SK-N-SH (cell line): ENCODE data around the gene PACSIN1. TPM values are rescaled to one million over a fixed set of nuclear protein-coding genes. Genes with fewer than 3 reads are reported as not detected.

Source experiments
- CTCF ChIA-PET: fragments of 300-600, 350-600 bp; formaldehyde crosslinking; extraction: SDS; loops from one replicate; lab custom pipeline; 2021; lab: Yijun Ruan, JAX
- POLR2A ChIA-PET: fragments of 350-600 bp; sonication (Branson Sonifier 250); formaldehyde crosslinking; extraction: SDS; loops from one replicate; lab custom pipeline; 2020; ENCODE audit warnings: antibody characterized with exemption, inconsistent platforms; lab: Yijun Ruan, JAX
- DNase-seq: peaks from one replicate; pipeline ENCODE4 v3.0.0; 2012
- H2AFZ ChIP-seq: fragments of 200-600 bp; sonication (generic); 2 replicates; pipeline ENCODE4 v1.8.1; 2016; ENCODE audit warnings: antibody characterized with exemption, mild to moderate bottlenecking, low read depth
- H3F3A ChIP-seq: fragments of 200-600 bp; sonication (generic); replicated peaks from 2 replicates; pipeline ENCODE3; 2016; ENCODE audit warnings: antibody characterized with exemption, mild to moderate bottlenecking; ENCODE audit not compliant: insufficient read depth
- H3K27ac ChIP-seq, 2 experiments: fragments of 200-500 bp in 1 of 2; fragments of 200-600 bp in 1 of 2; sonication (Bioruptor generic) in 1 of 2; sonication (generic), shearing (Covaris generic) in 1 of 2; 2 replicates each; pipeline versions ENCODE4 v1.5.1 to v1.6.1; 2014 to 2016; ENCODE audit warnings: low read depth in 2 of 2, inconsistent platforms in 1 of 2, low read length in 1 of 2, mild to moderate bottlenecking in 1 of 2, mixed read lengths in 1 of 2
- H3K27me3 ChIP-seq: fragments of 200-600 bp; sonication (generic), shearing (Covaris generic); 2 replicates; pipeline ENCODE4 v1.6.1; 2016; ENCODE audit warnings: mixed run types; ENCODE audit not compliant: insufficient read depth
- H3K36me3 ChIP-seq, 2 experiments: fragments of 200-500 bp in 1 of 2; fragments of 200-600 bp in 1 of 2; sonication (Bioruptor generic) in 1 of 2; sonication (generic) in 1 of 2; replicated peaks in 1 of 2; 2 replicates each; pipeline versions ENCODE3 to v1.5.1; 2014 to 2016; ENCODE audit warnings: low read length in 1 of 2, mild to moderate bottlenecking in 1 of 2; ENCODE audit not compliant: insufficient read depth in 2 of 2, control insufficient read depth in 1 of 2
- H3K4me1 ChIP-seq, 2 experiments: fragments of 200-500 bp in 1 of 2; fragments of 200-600 bp in 1 of 2; sonication (Bioruptor generic) in 1 of 2; sonication (generic), shearing (Covaris generic) in 1 of 2; 2 replicates each; pipeline versions ENCODE4 v1.5.1 to v1.6.1; 2014 to 2016; ENCODE audit warnings: low read depth in 1 of 2, low read length in 1 of 2, mixed run types in 1 of 2; ENCODE audit not compliant: insufficient read depth in 2 of 2, control insufficient read depth in 1 of 2
- H3K4me2 ChIP-seq: fragments of 200-600 bp; sonication (generic), shearing (Covaris generic); 2 replicates; pipeline ENCODE4 v1.6.1; 2017; ENCODE audit warnings: mixed run types
- H3K4me3 ChIP-seq, 2 experiments: fragments of 200-500 bp in 1 of 2; fragments of 200-600 bp in 1 of 2; sonication (Bioruptor generic) in 1 of 2; sonication (generic), shearing (Covaris generic) in 1 of 2; 2 replicates each; pipeline versions ENCODE4 v1.5.1 to v1.8.1; 2014 to 2016; ENCODE audit warnings: low read depth in 2 of 2, inconsistent platforms in 1 of 2, low read length in 1 of 2, mild to moderate bottlenecking in 1 of 2, mixed read lengths in 1 of 2, moderate library complexity in 1 of 2
- H3K79me2 ChIP-seq: fragments of 200-600 bp; sonication (generic); 2 replicates; pipeline ENCODE4 v1.8.1; 2017; ENCODE audit warnings: mild to moderate bottlenecking; ENCODE audit not compliant: insufficient read depth
- H3K9ac ChIP-seq: fragments of 200-600 bp; sonication (generic); 2 replicates; pipeline ENCODE4 v1.6.1; 2017; ENCODE audit warnings: mixed run types
- H3K9me2 ChIP-seq: fragments of 200-600 bp; sonication (generic); 2 replicates; pipeline ENCODE4 v1.6.1; 2017; ENCODE audit warnings: mixed run types
- H3K9me3 ChIP-seq: fragments of 200-600 bp; sonication (generic); 2 replicates; pipeline ENCODE4 v1.6.1; 2017; ENCODE audit warnings: mixed run types, mild to moderate bottlenecking, moderate library complexity
- H4K20me1 ChIP-seq: fragments of 200-600 bp; sonication (generic); 2 replicates; pipeline ENCODE4 v1.6.1; 2017; ENCODE audit warnings: mild to moderate bottlenecking, mixed run types; ENCODE audit not compliant: insufficient read depth
- EP300 ChIP-seq, 2 experiments: IDR thresholded peaks; 2 replicates each; pipeline versions ENCODE4 v1.4.0 to v1.6.1; 2012; ENCODE audit warnings: borderline replicate concordance in 1 of 2, low read depth in 1 of 2, low read length in 1 of 2
- GABPA ChIP-seq: IDR thresholded peaks from 2 replicates; pipeline ENCODE4 v1.4.0; 2012; ENCODE audit warnings: low read depth, mild to moderate bottlenecking
- IRF3 ChIP-seq: fragments of 150-350 bp; IDR thresholded peaks from 2 replicates; pipeline ENCODE4 v1.6.1; 2016; ENCODE audit warnings: mild to moderate bottlenecking, low read depth, low read length
- JUND ChIP-seq: IDR thresholded peaks from 2 replicates; pipeline ENCODE4 v1.4.0; 2012
- MEF2A ChIP-seq: IDR thresholded peaks from 2 replicates; pipeline ENCODE4 v1.4.0; 2012; ENCODE audit warnings: low read depth, borderline replicate concordance
- NFIC ChIP-seq: IDR thresholded peaks from 2 replicates; pipeline ENCODE4 v1.4.0; 2012; ENCODE audit warnings: borderline replicate concordance
- NRF1 ChIP-seq: IDR thresholded peaks from 2 replicates; pipeline ENCODE4 v1.6.1; 2012; ENCODE audit warnings: low read depth, mild to moderate bottlenecking, low read length
- POLR2AphosphoS5 ChIP-seq: IDR thresholded peaks from 2 replicates; pipeline ENCODE4 v1.6.1; 2012; ENCODE audit warnings: low read depth, low read length
- RAD21 ChIP-seq: IDR thresholded peaks from 2 replicates; pipeline ENCODE4 v1.6.1; 2012; ENCODE audit warnings: mild to moderate bottlenecking, low read length
- RCOR1 ChIP-seq: fragments of 150-350 bp; IDR thresholded peaks from 2 replicates; pipeline ENCODE4 v1.6.1; 2017; ENCODE audit warnings: antibody characterized with exemption, low read length
- REST ChIP-seq: IDR thresholded peaks from 2 replicates; pipeline ENCODE4 v1.6.1; 2012; ENCODE audit warnings: mild to moderate bottlenecking, low read depth, low read length, moderate library complexity
- RXRA ChIP-seq: IDR thresholded peaks from 2 replicates; pipeline ENCODE4 v1.4.0; 2012; ENCODE audit warnings: low read depth, mild to moderate bottlenecking, borderline replicate concordance
- SMC3 ChIP-seq: IDR thresholded peaks from 2 replicates; pipeline ENCODE4 v1.6.1; 2012; ENCODE audit warnings: low read depth, low read length, improper control_type of control experiment
- TCF12 ChIP-seq: IDR thresholded peaks from 2 replicates; pipeline ENCODE4 v1.4.0; 2012
- USF1 ChIP-seq: IDR thresholded peaks from 2 replicates; pipeline ENCODE4 v1.4.0; 2012; ENCODE audit warnings: low read depth, borderline replicate concordance
- USF2 ChIP-seq: fragments of 150-350 bp; IDR thresholded peaks from 2 replicates; pipeline ENCODE4 v1.6.1; 2017; ENCODE audit warnings: antibody characterized with exemption, low read length, low read depth, borderline replicate concordance
- YY1 ChIP-seq: IDR thresholded peaks from 2 replicates; pipeline ENCODE4 v1.4.0; 2012; ENCODE audit warnings: low read depth, mild to moderate bottlenecking
- ZBTB33 ChIP-seq: IDR thresholded peaks from 2 replicates; pipeline ENCODE4 v1.4.0; 2012; ENCODE audit warnings: low read depth, borderline replicate concordance
- WGBS: methylation state at CpG from one replicate; pipeline ENCODE4 v1.1.6; 2017; ENCODE audit warnings: low lambda C conversion rate; 5-methylcytosine and 5-hydroxymethylcytosine counted together
- polyA plus RNA-seq, 3 experiments: library from polyadenylated mRNA; depleted of rRNA; stranded (reverse); fragments of >200 nt; gene quantifications; 2 replicates each; pipeline ENCODE4 v1.2.3, GENCODE V29; 2012

PACSIN1 gene
- polyA plus RNA-seq, 1 of the 3 experiments (the other 2 are of a cell fraction): 0.05 TPM

GRCh38 chr6:34547701-34548644 lies 82.1 kb downstream of the PACSIN1 start:
- Histone ChIP-seq H3K9me3 (no peaks in the 10 kb centered on the region), H3K4me3 (no peak overlapping the region), H3F3A (no peaks in the 10 kb centered on the region), H3K4me2 (no peak overlapping the region), H3K9me2 (no peaks in the 10 kb centered on the region), H3K4me1 (peaks cover 6 to 19% of the 10 kb centered on the region in 2 experiments; a peak in 1 of 4 replicates), H3K79me2 (no peaks in the 10 kb centered on the region), H3K27ac (no peak overlapping the region), H3K36me3 (no peaks in the 10 kb centered on the region), H4K20me1 (no peaks in the 10 kb centered on the region), H3K9ac (no peak overlapping the region), H3K27me3 (no peaks in the 10 kb centered on the region), H2AFZ (no peak overlapping the region)
- WGBS: 90% methylated on average over 7 of the region's 11 CpGs
- DNase-seq: no peak
- POLR2A ChIA-PET: no interaction called here
- CTCF ChIA-PET: interaction anchor here (0.8 to 1.9 kb wide), 2 partner anchors 13 to 21 kb away, joined by 3 to 6 read pairs; no protein-coding TSS in a partner anchor
- TF ChIP-seq NFIC (no peak), POLR2AphosphoS5 (no peak), MEF2A (no peak), RCOR1 (no peak), GABPA (no peak), NRF1 (no peak), JUND (no peak), TCF12 (no peak), RAD21 (no peak), USF1 (no peak), RXRA (no peak), USF2 (no peak)

- no peaks in the 10 kb centered on the region for H3K36me3 ChIP-seq
- no peak overlapping the region for H3K4me2 ChIP-seq
- H3K27me3 ChIP-seq: no peaks in the 10 kb centered on the region
- H3K79me2 ChIP-seq: no peaks in the 10 kb centered on the region
- no peak overlapping the region for H2AFZ ChIP-seq
- no peaks in the 10 kb centered on the region for H3F3A ChIP-seq
- H3K4me3 ChIP-seq: no peak overlapping the region
- H3K27ac ChIP-seq: no peak overlapping the region
- peaks cover 0 to 19% of the 10 kb centered on the region in 2 experiments; a peak in 1 of 4 replicates for H3K4me1 ChIP-seq
- no peaks in the 10 kb centered on the region for H3K9me3 ChIP-seq
- ChIA-PET CTCF (interaction anchor here (1.5 kb wide), 2 partner anchors 22 to 60 kb away, joined by 3 to 5 read pairs; no protein-coding TSS in a partner anchor), POLR2A (no interaction called here)
- H3K9ac ChIP-seq: no peak overlapping the region
- H3K9me2 ChIP-seq: no peaks in the 10 kb centered on the region
- H4K20me1 ChIP-seq: no peaks in the 10 kb centered on the region
- WGBS: 88% methylated on average over 14 of the region's 16 CpGs
- no peak for DNase-seq
- TF ChIP-seq IRF3 (no peak), REST (no peak), EP300 (IDR thresholded peaks at IDR 0.05; ENCODE audit: borderline replicate concordance in 1 of 2, low read depth in 1 of 2, low read length in 1 of 2) (no peak), YY1 (no peak), ZBTB33 (no peak), SMC3 (no peak)
Measured at GRCh38 chr6:34549026-34549803, 83.3 kb downstream of the PACSIN1 start.
